GM18505 (cell line): Measurements from ENCODE around the gene TK2.
"Not testable (repeated sequence)": the region's sequence is repeated elsewhere in the genome, so short reads cannot be mapped to it uniquely, and the experiment has no call there.

ENCODE experiments used
- ATAC-seq: cut with Tn5 transposase; IDR thresholded peaks from one replicate; pipeline ENCODE4 v1.9.1; 2021; ENCODE audit not compliant: unreplicated experiment
- POLR2A ChIP-seq: IDR thresholded peaks from 4 replicates; pipeline ENCODE4 v1.6.1; 2011; ENCODE audit warnings: borderline replicate concordance; ENCODE audit not compliant: insufficient read depth, insufficient read length; ENCODE audit errors: extremely low read depth

The TK2 gene

DNA sequence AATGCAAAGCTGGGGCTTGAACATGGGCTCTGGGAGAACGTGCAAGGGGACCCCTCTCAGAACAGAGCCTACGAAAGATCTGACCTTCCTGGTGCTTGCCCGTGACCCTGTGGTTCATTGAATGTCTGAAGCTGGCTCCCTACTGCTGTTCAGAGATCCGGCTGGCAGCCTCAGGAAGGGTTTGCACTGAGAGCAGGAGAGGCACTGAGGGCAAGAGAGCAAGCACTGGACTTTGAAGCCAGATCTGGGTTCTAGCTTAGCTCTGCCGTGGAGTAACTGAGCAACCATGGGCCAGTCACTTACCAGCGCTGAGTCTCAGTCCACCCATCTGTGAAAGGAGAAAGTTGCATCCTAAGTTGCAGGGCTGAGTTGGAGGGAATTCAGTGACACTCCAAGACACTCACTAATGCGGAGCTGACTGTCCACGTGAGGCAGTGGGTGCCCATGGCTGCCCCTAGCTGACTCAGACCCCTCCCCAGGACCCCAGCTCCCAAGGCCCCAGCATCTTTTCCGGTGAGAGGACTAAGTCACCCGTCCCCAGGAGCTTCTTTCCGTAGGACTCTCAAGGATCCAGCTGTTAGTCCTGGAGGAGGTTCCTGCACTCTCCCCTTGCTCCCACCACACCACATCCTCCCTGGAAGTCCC lies 81.5 kb downstream of the TK2 start:
- ATAC-seq: no peak

DNA sequence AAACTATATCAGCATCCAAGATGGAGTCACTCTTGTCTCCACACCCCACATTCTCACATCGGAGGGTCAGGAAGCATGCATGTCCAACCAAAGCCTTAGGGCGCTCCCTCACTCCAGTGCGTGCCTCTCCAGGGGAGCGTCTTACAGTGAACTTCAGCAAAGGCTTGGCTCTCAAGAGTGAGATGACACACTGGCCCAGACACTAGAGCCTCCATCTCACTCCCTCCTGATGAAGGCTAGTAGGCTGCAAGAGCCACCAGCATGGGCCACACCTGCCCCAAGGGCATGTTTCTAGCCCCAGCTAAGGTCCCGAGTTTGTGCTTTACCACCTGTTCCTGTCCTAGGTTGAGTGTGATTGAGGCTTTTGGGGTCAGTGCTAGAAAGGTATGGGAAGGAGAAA lies 82.3 kb downstream of the TK2 start:
- ATAC-seq: no peak
- no peak for TF ChIP-seq POLR2A

More for the DNA sequence above, 81.5 kb downstream of the TK2 start:
- no peak for TF ChIP-seq POLR2A

DNA sequence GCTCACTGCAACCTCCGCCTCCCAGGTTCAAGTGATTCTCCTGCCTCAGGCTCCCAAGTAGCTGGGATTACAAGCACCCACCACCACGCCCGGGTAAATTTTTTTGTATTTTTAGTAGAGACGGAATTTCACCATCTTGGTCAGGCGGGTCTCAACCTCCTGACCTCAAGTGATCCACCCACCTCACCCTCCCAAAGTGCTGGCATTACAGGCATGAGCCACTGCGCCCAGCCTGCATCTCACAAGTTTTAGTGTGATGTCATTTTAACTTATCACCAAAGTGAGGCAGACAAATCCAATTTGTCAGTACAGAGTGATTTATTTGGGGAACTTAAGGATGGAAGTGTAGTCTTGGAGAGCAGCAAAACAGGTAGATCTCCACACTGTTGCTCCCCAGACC lies 83.3 kb downstream of the TK2 start:
- not testable (repeated sequence) for ATAC-seq

DNA sequence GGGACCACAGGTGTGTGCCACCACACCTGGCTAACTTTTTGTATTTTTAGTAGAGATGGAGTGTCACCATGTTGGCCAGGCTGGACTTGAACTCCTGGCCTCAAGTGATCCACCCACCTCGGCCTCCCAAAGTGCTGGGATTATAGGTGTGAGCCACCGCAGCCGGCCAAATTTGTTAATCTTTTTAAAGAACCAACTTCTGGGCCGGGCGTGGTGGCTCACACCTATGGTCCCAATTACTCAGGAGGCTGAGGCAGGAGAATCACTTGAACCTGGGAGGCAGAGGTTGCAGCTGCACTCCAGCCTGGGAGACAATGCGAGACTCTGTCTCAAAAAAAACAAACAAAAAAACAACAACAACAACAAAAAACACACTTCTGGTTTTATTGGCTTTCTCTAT lies 84.0 kb downstream of the TK2 start:
- not testable (repeated sequence) for ATAC-seq

DNA sequence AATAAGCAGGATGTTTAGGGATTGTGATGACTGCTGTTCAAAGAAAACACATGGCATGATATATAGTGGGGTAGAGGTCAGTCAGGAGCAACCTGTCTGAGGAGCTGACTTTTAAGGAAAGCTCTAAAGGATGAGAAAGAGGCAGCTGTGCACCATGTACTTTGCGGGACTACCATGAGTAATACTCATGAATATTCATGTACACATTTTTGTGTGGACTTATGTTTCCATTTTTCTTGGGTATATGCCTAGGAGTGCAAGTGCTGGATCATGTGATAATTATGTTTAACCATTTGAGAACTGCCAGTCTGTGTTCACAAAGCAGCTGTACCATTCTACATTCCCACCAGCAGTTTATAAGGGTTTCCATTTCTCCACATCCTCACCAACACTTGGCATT lies 87.0 kb downstream of the TK2 start:
- TF ChIP-seq POLR2A: no peak
- no peak for ATAC-seq

DNA sequence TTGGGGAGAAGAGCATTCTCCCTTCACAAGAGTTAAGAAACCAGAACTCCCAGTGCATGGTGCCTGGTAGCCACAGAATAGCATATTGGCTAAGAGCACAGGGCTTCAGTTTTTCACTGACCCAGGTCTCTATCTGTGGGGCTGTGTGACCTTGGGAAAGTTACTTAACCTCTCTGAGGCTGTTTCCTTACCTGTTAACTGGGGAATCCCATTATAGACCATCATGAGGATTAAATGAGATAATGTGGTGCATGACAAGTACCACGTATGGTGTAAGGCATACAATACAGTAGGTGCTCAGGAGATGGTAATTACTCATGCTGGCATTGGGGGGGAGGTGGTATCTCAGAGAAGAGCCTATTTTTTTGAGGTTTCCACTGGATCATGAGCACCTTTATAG lies 89.2 kb downstream of the TK2 start:
- ATAC-seq: no peak
- no peak for TF ChIP-seq POLR2A

DNA sequence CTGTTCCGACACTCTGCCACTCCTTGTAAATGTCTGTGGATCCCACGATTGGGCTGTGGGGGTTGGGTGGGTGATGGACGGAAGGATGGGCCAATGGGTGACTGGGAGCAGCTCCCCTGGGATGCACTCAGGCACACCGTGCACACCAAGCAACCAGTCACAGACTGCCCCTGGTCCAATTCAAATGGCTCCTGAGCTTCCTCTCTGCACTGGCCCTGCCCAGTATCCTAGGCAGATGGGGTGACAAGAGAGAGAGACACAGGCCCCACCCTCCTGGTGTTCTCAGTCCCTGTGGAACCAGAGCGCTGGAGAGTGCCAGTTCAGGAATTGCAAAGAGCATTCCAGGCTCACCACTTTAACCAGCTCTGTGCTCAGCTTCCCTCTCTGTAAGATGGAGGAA lies 90.0 kb downstream of the TK2 start:
- no peak for ATAC-seq
- no peak for TF ChIP-seq POLR2A

DNA sequence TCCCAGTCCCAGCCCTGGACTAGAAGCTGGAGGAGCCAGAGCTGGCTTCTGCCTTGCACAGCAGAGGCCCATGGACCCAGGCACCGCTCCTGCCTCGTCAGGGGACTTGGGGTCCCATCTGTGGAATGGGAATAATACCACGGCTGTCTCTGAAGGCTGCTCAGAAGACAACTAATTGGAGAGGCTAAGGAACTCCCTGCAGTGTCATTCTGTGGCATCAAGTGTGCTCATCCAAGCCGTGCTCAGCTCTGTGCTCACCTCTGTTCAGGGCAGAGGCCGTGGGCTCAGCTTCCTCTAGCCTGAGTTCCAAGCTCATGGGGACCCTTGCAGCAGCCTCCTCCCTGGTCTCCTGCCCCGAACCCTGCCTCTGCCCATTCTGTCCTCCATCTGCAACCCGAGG lies 91.1 kb downstream of the TK2 start:
- ATAC-seq: no peak
- TF ChIP-seq POLR2A: no peak

DNA sequence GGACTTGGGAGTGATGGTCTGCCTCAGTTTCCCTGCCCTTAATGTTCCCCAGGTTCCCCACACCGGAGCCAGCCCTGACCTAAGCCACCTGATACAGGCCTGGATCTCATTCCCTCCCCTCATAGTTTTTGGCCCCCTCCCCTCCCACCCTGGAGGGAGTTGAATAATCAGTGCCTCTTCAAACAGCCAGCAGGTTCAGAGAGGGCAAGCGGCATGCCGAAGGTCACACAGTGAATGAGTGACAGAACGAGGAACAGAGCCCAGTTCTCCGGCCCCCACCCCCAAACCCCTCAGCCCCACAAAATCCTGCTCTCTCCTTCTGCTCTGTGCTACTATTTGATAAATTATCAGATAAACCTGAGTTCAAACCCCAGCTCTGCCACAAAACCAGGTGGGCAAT lies 91.6 kb downstream of the TK2 start:
- no peak for TF ChIP-seq POLR2A
- ATAC-seq: no peak
